ENCODE data around the gene EXOSC2. TPM values are rescaled to one million over a fixed set of nuclear protein-coding genes. Genes with fewer than 3 reads are reported as not detected.

Gene EXOSC2
- total and polyA plus RNA-seq, 2 of the 13 experiments (the other 11 are each of a cell fraction or from before 2014, with no cell fraction given): 27.5 to 63.8 TPM

DNA sequence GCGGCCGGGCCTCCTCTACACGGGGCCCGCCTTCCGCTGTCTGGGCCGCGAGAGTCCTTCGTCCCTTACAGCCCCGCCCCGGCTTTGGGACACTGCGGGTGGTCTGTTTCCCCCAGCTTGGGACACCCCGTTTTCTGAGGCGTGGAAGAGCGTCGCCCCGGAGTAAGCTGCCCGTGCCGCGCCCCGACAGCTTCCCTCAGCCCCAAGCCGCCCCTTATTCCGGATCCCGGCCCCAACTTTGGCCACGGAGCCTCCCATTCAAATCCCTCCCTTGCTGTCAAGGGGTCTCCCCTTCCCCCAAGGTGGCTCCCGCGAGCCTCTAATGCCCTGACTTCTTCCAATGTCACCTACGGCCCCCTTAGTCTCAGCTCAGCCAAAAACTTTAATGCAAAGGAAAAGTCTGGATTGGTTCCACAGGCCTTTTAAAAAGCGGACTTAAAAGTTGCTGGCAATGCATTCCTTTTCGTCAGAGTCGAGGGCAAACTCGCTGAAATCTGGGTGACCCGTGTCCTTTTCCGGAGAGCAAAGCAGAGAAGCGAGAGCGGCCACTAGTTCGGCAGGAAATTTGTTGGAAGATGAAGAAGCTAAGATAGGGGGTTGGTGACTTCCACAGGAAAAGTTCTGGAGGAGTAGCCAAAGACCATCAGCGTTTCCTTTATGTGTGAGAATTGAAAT is 19.8 kb downstream of the EXOSC2 start (continued):
- no peak for TF ChIP-seq ZBTB43 (CRISPR knock-in tag; conservative IDR thresholded peaks at IDR 0.05)
- TF ChIP-seq ZNF775 (CRISPR knock-in tag; IDR thresholded peaks at IDR 0.05; ENCODE audit: borderline replicate concordance): no peak
- no peak for TF ChIP-seq LBX2 (CRISPR knock-in tag; IDR thresholded peaks at IDR 0.05; ENCODE audit: borderline replicate concordance)
- TF ChIP-seq ZNF589 (CRISPR knock-in tag; conservative IDR thresholded peaks at IDR 0.05): no peak
- no peak for TF ChIP-seq AFF4 (CRISPR knock-in tag; IDR thresholded peaks at IDR 0.05)
- TF ChIP-seq GZF1 (CRISPR knock-in tag; IDR thresholded peaks at IDR 0.05): no peak
- no peak for TF ChIP-seq AHR (CRISPR knock-in tag; IDR thresholded peaks at IDR 0.05)
- TF ChIP-seq, protein P1, sequence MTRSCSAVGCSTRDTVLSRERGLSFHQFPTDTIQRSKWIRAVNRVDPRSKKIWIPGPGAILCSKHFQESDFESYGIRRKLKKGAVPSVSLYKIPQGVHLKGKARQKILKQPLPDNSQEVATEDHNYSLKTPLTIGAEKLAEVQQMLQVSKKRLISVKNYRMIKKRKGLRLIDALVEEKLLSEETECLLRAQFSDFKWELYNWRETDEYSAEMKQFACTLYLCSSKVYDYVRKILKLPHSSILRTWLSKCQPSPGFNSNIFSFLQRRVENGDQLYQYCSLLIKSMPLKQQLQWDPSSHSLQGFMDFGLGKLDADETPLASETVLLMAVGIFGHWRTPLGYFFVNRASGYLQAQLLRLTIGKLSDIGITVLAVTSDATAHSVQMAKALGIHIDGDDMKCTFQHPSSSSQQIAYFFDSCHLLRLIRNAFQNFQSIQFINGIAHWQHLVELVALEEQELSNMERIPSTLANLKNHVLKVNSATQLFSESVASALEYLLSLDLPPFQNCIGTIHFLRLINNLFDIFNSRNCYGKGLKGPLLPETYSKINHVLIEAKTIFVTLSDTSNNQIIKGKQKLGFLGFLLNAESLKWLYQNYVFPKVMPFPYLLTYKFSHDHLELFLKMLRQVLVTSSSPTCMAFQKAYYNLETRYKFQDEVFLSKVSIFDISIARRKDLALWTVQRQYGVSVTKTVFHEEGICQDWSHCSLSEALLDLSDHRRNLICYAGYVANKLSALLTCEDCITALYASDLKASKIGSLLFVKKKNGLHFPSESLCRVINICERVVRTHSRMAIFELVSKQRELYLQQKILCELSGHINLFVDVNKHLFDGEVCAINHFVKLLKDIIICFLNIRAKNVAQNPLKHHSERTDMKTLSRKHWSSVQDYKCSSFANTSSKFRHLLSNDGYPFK (CRISPR knock-in tag; IDR thresholded peaks at IDR 0.05; ENCODE audit: borderline replicate concordance): no peak
- no peak for TF ChIP-seq THAP11 (CRISPR knock-in tag; IDR thresholded peaks at IDR 0.05)
- TF ChIP-seq ZNF253 (CRISPR knock-in tag; IDR thresholded peaks at IDR 0.05; ENCODE audit: borderline replicate concordance): no peak
- no peak for TF ChIP-seq ZBTB25 (CRISPR knock-in tag; IDR thresholded peaks at IDR 0.05)
- TF ChIP-seq ESRRA (CRISPR knock-in tag; IDR thresholded peaks at IDR 0.05; ENCODE audit: low read depth): no peak
- TF ChIP-seq ZNF605 (CRISPR knock-in tag; IDR thresholded peaks at IDR 0.05): peak; percentile 34; the same call in 1 of the 2 replicates
- TF ChIP-seq, protein P2, sequence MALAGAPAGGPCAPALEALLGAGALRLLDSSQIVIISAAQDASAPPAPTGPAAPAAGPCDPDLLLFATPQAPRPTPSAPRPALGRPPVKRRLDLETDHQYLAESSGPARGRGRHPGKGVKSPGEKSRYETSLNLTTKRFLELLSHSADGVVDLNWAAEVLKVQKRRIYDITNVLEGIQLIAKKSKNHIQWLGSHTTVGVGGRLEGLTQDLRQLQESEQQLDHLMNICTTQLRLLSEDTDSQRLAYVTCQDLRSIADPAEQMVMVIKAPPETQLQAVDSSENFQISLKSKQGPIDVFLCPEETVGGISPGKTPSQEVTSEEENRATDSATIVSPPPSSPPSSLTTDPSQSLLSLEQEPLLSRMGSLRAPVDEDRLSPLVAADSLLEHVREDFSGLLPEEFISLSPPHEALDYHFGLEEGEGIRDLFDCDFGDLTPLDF (CRISPR knock-in tag; IDR thresholded peaks at IDR 0.05): no peak
- TF ChIP-seq NBN (conservative IDR thresholded peaks at IDR 0.05): no peak
- TF ChIP-seq SOX13 (IDR thresholded peaks at IDR 0.05): no peak
- no peak for TF ChIP-seq SOX13 (CRISPR knock-in tag; conservative IDR thresholded peaks at IDR 0.05 in 1 of 2, IDR thresholded peaks at IDR 0.05 in 1 of 2)
- TF ChIP-seq ZNF121 (CRISPR knock-in tag; IDR thresholded peaks at IDR 0.05): no peak
- TF ChIP-seq ZFP36L1 (CRISPR knock-in tag; IDR thresholded peaks at IDR 0.05): no peak
